Measurements from ENCODE around the gene BCAR3. TPM values are rescaled to one million over a fixed set of nuclear protein-coding genes. Genes with fewer than 3 reads are reported as not detected.

Gene BCAR3
- total RNA-seq, 1 donor from 2014 or later: 11.7 TPM

DNA sequence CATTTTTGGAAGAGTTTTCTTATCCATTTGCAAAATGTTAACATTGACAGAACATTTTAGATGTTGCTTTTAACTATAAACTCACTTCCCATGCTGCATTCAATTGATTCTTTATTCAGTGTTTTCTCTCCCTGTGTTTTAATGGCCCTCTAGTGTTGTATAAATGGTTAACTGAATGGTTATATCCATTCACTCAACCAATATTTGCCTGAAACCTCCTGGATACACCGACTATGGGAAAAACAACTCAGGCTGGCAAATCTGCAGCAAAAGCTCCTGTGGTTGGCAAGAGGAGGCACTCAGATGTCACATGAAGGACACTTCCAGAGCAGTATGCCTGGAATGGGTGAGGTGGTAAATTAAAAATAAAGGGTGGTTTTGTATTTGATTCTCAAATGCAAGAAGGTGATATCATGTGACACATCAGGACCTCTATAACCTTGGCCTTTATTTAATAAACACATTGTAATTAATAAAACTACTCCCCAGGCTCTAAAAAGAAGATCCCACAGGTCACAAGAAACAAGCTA is 107.6 kb downstream of the BCAR3 start:
- no peak overlapping the region for H3K4me2 ChIP-seq
- H2AFZ ChIP-seq (replicated peaks): no peak overlapping the region
- peaks cover 28% of the 10 kb centered on the region for H3F3A ChIP-seq (ENCODE audit: low read depth)
- Mint-ChIP-seq H3K4me1 (peaks cover 30% of the 10 kb centered on the region), H3K4me3 (no peak overlapping the region), H3K36me3 (peaks cover 21% of the 10 kb centered on the region), H3K27ac (peak overlapping the region; percentile 79), H3K27me3 (ENCODE audit: insufficient read depth, low read depth) (peaks cover 7% of the 10 kb centered on the region), H3K9me3 (no peaks in the 10 kb centered on the region)
- TF ChIP-seq EZH2 (IDR thresholded peaks at IDR 0.05) (no peak), EZH2phosphoT487 (IDR thresholded peaks at IDR 0.05) (no peak)
- TF ChIP-seq, protein P1, sequence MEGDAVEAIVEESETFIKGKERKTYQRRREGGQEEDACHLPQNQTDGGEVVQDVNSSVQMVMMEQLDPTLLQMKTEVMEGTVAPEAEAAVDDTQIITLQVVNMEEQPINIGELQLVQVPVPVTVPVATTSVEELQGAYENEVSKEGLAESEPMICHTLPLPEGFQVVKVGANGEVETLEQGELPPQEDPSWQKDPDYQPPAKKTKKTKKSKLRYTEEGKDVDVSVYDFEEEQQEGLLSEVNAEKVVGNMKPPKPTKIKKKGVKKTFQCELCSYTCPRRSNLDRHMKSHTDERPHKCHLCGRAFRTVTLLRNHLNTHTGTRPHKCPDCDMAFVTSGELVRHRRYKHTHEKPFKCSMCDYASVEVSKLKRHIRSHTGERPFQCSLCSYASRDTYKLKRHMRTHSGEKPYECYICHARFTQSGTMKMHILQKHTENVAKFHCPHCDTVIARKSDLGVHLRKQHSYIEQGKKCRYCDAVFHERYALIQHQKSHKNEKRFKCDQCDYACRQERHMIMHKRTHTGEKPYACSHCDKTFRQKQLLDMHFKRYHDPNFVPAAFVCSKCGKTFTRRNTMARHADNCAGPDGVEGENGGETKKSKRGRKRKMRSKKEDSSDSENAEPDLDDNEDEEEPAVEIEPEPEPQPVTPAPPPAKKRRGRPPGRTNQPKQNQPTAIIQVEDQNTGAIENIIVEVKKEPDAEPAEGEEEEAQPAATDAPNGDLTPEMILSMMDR (IDR thresholded peaks at IDR 0.05): no peak
- H3K79me2 ChIP-seq (ENCODE audit: low read depth): no peaks in the 10 kb centered on the region
- H3K27ac ChIP-seq: no peak overlapping the region
- no peak for DNase-seq (ENCODE audit: low spot score)
- H4K20me1 ChIP-seq (ENCODE audit: low read depth): no peaks in the 10 kb centered on the region
- no peaks in the 10 kb centered on the region for H3K9me3 ChIP-seq (ENCODE audit: low read depth)
- no peak overlapping the region for H3K9ac ChIP-seq
- H3K27me3 ChIP-seq: no peaks in the 10 kb centered on the region
- H3K4me1 ChIP-seq: peaks cover 29% of the 10 kb centered on the region
- H3K4me3 ChIP-seq: no peak overlapping the region
- H3K36me3 ChIP-seq: no peaks in the 10 kb centered on the region

DNA sequence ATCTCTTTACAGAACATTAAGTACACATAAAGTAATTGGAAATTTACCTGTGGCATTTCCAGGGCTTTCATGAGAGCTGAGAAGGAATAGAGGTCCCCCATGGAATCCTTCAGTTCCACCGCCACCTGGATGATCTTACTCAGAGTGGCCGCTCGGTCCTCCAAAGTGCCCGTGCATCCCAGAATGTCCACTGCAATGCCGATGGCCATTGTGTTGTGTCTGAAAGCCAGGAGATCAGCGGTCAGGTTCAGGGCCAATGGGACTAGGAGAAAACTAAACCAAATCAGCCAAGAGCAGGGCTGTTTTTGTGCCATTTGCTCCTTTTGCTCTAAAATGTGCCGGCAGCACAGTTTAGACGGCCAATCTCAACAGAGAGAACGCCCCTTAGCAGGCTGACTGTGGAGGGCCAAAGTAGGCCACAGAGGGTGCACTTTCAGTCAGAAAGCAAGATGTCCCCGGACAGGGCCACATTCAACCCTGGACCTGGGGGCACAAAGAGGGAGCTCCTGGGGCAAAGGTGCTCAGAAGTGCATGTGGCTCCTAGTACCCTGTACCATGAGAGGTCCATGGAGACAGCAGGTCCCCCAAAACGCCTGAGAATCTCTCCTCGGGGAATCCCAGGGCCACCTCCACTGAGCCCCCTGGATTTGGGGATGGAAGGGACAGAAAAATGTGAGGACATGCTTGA is 109.9 kb downstream of the BCAR3 start:
- H3K4me1 ChIP-seq: peaks cover 27% of the 10 kb centered on the region
- H3K27me3 ChIP-seq: no peaks in the 10 kb centered on the region
- TF ChIP-seq, protein P1 (IDR thresholded peaks at IDR 0.05): no peak
- no peak for TF ChIP-seq EZH2 (IDR thresholded peaks at IDR 0.05)
- no peak for TF ChIP-seq EZH2phosphoT487 (IDR thresholded peaks at IDR 0.05)
- peaks cover 3% of the 10 kb centered on the region for H3K27me3 Mint-ChIP-seq (ENCODE audit: insufficient read depth, low read depth)
- H3K9me3 Mint-ChIP-seq: no peaks in the 10 kb centered on the region
- no peak overlapping the region for H3K9ac ChIP-seq
- no peak overlapping the region for H2AFZ ChIP-seq (replicated peaks)
- no peak overlapping the region for H3K4me3 ChIP-seq
- no peak overlapping the region for H3K27ac ChIP-seq
- no peak overlapping the region for H3K4me2 ChIP-seq
- no peaks in the 10 kb centered on the region for H3K36me3 ChIP-seq
- H3K4me3 Mint-ChIP-seq: no peak overlapping the region
- no peaks in the 10 kb centered on the region for H3K9me3 ChIP-seq (ENCODE audit: low read depth)
- no peak for DNase-seq (ENCODE audit: low spot score)
- peaks cover 26% of the 10 kb centered on the region for H3K4me1 Mint-ChIP-seq
- H3K36me3 Mint-ChIP-seq: peaks cover 30% of the 10 kb centered on the region
- no peak overlapping the region for H3K27ac Mint-ChIP-seq
- peaks cover 26% of the 10 kb centered on the region for H3F3A ChIP-seq (ENCODE audit: low read depth)
- H3K79me2 ChIP-seq (ENCODE audit: low read depth): no peaks in the 10 kb centered on the region
- H4K20me1 ChIP-seq (ENCODE audit: low read depth): no peaks in the 10 kb centered on the region

DNA sequence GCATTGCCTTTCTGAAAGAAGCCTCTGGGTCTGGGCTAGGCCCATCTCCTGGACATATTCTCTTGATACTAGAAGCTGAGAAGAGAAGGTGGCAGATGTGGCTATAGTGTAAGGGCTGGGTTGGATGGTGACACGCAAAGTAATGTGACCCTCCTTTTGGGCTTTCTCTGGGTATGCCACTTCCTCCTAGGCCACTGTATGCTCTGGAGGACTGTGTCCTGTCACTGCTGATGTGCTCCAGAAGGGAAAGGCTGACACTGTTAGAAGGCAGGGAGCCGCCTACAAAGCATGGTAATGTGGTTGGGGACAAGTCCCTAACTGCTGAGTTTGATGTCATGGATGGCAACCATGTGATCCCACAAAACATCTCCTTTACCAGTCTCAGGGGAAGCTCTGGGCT is 112.1 kb downstream of the BCAR3 start:
- Mint-ChIP-seq H3K27ac (no peak overlapping the region), H3K4me3 (no peak overlapping the region), H3K4me1 (peaks cover 6% of the 10 kb centered on the region), H3K9me3 (no peaks in the 10 kb centered on the region), H3K27me3 (ENCODE audit: insufficient read depth, low read depth) (peaks cover 3% of the 10 kb centered on the region), H3K36me3 (peaks cover 35% of the 10 kb centered on the region)
- H2AFZ ChIP-seq (replicated peaks): no peak overlapping the region
- no peaks in the 10 kb centered on the region for H3K9me3 ChIP-seq (ENCODE audit: low read depth)
- H3K79me2 ChIP-seq (ENCODE audit: low read depth): no peaks in the 10 kb centered on the region
- TF ChIP-seq EZH2 (IDR thresholded peaks at IDR 0.05) (no peak), EZH2phosphoT487 (IDR thresholded peaks at IDR 0.05) (no peak)
- TF ChIP-seq, protein P1 (IDR thresholded peaks at IDR 0.05): no peak
- no peak overlapping the region for H3K9ac ChIP-seq
- H3K4me2 ChIP-seq: no peak overlapping the region
- no peak overlapping the region for H3K4me3 ChIP-seq
- no peaks in the 10 kb centered on the region for H3K27me3 ChIP-seq
- DNase-seq (ENCODE audit: low spot score): no peak
- H4K20me1 ChIP-seq (ENCODE audit: low read depth): no peaks in the 10 kb centered on the region
- H3K36me3 ChIP-seq: no peaks in the 10 kb centered on the region
- H3K4me1 ChIP-seq: peaks cover 4% of the 10 kb centered on the region
- H3K27ac ChIP-seq: no peak overlapping the region
- peaks cover 4% of the 10 kb centered on the region for H3F3A ChIP-seq (ENCODE audit: low read depth)
